ENCODE data around the gene RARRES1. TPM values are rescaled to one million over a fixed set of nuclear protein-coding genes. Genes with fewer than 3 reads are reported as not detected.

Gene RARRES1
- polyA plus RNA-seq, 2 of the 4 experiments (the other 2 are of a cell fraction) = 10.9 to 33.4 TPM

- peak overlapping the region; percentile 60; the same call in 2 of the 3 replicates for H3K4me2 ChIP-seq
- H3K27ac ChIP-seq = peak overlapping the region; percentile 67 to 89; a peak in 5 of 6 replicates
These were observed 38.6 kb upstream of the RARRES1 start for GRCh38 chr3:158770741-158771350.

GRCh38 chr3:158769952-158770740 lies 37.9 kb upstream of the RARRES1 start:
- DNase-seq (ENCODE audit: low read depth in 1 of 2, low spot score in 1 of 2) = peak in 1 of 2 experiments; percentile 23
- FAIRE-seq = no peak
- peak overlapping the region; percentile 67 to 89 for H3K27ac ChIP-seq
- H3K4me2 ChIP-seq = peak overlapping the region; percentile 60
- H3K4me1 ChIP-seq = peaks cover 83% of the 10 kb centered on the region
- TF ChIP-seq HEYL (CRISPR knock-in tag; IDR thresholded peaks at IDR 0.05) (0 out of 2 replicates have a peak, but pooled peaks have one; percentile 17), RARB (CRISPR knock-in tag; IDR thresholded peaks at IDR 0.05) (no peak), ZFP36 (IDR thresholded peaks at IDR 0.05; ENCODE audit: borderline replicate concordance, partially characterized antibody) (no peak), CEBPB (IDR thresholded peaks at IDR 0.05) (no peak), TP53 (CRISPR knock-in tag; IDR thresholded peaks at IDR 0.05) (no peak), CHD4 (IDR thresholded peaks at IDR 0.05; ENCODE audit: borderline replicate concordance) (no peak), KDM1A (IDR thresholded peaks at IDR 0.05; ENCODE audit: low read depth) (no peak), MAX (IDR thresholded peaks at IDR 0.05) (no peak), POLR2AphosphoS2 (conservative IDR thresholded peaks at IDR 0.05; ENCODE audit: low read length) (no peak), FOSL2 (IDR thresholded peaks at IDR 0.05) (no peak), FOSL2 (CRISPR knock-in tag; IDR thresholded peaks at IDR 0.05) (0 out of 2 replicates have a peak, but pooled peaks have one; percentile 5)
- CTCF ChIA-PET = interaction anchor here (0.8 to 1.7 kb wide), 4 partner anchors 20 to 111 kb away, joined by 3 to 8 read pairs (median 4); no protein-coding TSS in a partner anchor
- H3K4me3 ChIP-seq = no peak overlapping the region
- WGBS (ENCODE audit: missing lambda C conversion rate) = 84% methylated on average over 10 of the region's 10 CpGs
- POLR2A ChIA-PET = no interaction called here
- no peaks in the 10 kb centered on the region for H3K9me3 ChIP-seq
- no peak for ATAC-seq

More at GRCh38 chr3:158770741-158771350, 38.6 kb upstream of the RARRES1 start:
- DNase-seq (ENCODE audit: low read depth in 1 of 2, low spot score in 1 of 2) (no peak), FAIRE-seq (no peak), ATAC-seq (no peak)
- no peak for TF ChIP-seq ESRRA (IDR thresholded peaks at IDR 0.05; ENCODE audit: borderline replicate concordance, low read length)
- TF ChIP-seq E2F6 (IDR thresholded peaks at IDR 0.05; ENCODE audit: borderline replicate concordance, low read depth) = no peak
- no peak for TF ChIP-seq FOSL2 (IDR thresholded peaks at IDR 0.05)
- TF ChIP-seq FOSL2 (CRISPR knock-in tag; IDR thresholded peaks at IDR 0.05) = no peak
- 87% methylated on average over 4 of the region's 4 CpGs for WGBS (ENCODE audit: missing lambda C conversion rate)
- Histone ChIP-seq H3K4me3 (no peak overlapping the region), H3K9me3 (no peaks in the 10 kb centered on the region), H3K4me1 (peaks cover 81% of the 10 kb centered on the region)
- CTCF ChIA-PET = interaction anchor here (0.6 to 2.1 kb wide), 8 partner anchors 12 to 165 kb away, joined by 3 to 9 read pairs (median 4); partner anchors contain the start of gene LXN
- POLR2A ChIA-PET = interaction anchor here (0.7 kb wide), 1 partner anchor 1200 kb away, joined by 3 read pairs; no protein-coding TSS in a partner anchor

- TF ChIP-seq POLR2AphosphoS2 (conservative IDR thresholded peaks at IDR 0.05; ENCODE audit: low read length) (no peak), ESRRA (IDR thresholded peaks at IDR 0.05; ENCODE audit: borderline replicate concordance, low read length) (no peak), CHD2 (IDR thresholded peaks at IDR 0.05; ENCODE audit: low read length, partially characterized antibody) (no peak), KDM1A (IDR thresholded peaks at IDR 0.05; ENCODE audit: low read depth) (no peak), RAD21 (conservative IDR thresholded peaks at IDR 0.05 in 1 of 2, IDR thresholded peaks at IDR 0.05 in 1 of 2) (no peak), MAX (IDR thresholded peaks at IDR 0.05) (no peak), E2F6 (IDR thresholded peaks at IDR 0.05; ENCODE audit: borderline replicate concordance, low read depth) (no peak)
- peak overlapping the region; percentile 67 to 89 for H3K27ac ChIP-seq
- ChIA-PET POLR2A (no interaction called here), CTCF (interaction anchor here (0.8 to 1.4 kb wide), 2 partner anchors 20 to 22 kb away, joined by 3 to 8 read pairs; no protein-coding TSS in a partner anchor)
- no peaks in the 10 kb centered on the region for H3K9me3 ChIP-seq
- H3K4me1 ChIP-seq = peaks cover 83% of the 10 kb centered on the region
- peak overlapping the region; percentile 60 for H3K4me2 ChIP-seq
- WGBS (ENCODE audit: missing lambda C conversion rate) = 68% methylated on average over 4 of the region's 4 CpGs
- no peak for ATAC-seq
- FAIRE-seq = no peak
- H3K4me3 ChIP-seq = no peak overlapping the region
- DNase-seq (ENCODE audit: low read depth in 1 of 2, low spot score in 1 of 2) = no peak
These were observed 37.3 kb upstream of the RARRES1 start for GRCh38 chr3:158769549-158769948.
